H9 (cell line): ENCODE measurements around the gene SLC45A1. TPM values are rescaled to one million over a fixed set of nuclear protein-coding genes. Genes with fewer than 3 reads are reported as not detected.

Source experiments
- DNase-seq: peaks from one replicate; pipeline ENCODE4 v3.0.0-alpha.2; 2017
- H2AFZ ChIP-seq: one replicate; pipeline ENCODE4 v1.6.1; 2013; ENCODE audit warnings: mild to moderate bottlenecking, low read length, control low read depth, moderate library complexity
- H2AK5ac ChIP-seq: 2 replicates; pipeline ENCODE4 v1.6.1; 2013; ENCODE audit warnings: low read length, control low read depth, mixed read lengths; ENCODE audit not compliant: insufficient read length
- H2BK120ac ChIP-seq: one replicate; pipeline ENCODE4 v1.6.1; 2013; ENCODE audit warnings: low read depth, mild to moderate bottlenecking, low read length, control low read depth, inconsistent platforms; ENCODE audit not compliant: poor library complexity, severe bottlenecking
- H2BK12ac ChIP-seq: 2 replicates; pipeline ENCODE4 v1.6.1; 2013; ENCODE audit warnings: low read length, control low read depth, mixed read lengths, low read depth; ENCODE audit not compliant: insufficient read length
- H2BK15ac ChIP-seq: 2 replicates; pipeline ENCODE4 v1.6.1; 2013; ENCODE audit warnings: low read depth, low read length, control low read depth
- H2BK20ac ChIP-seq: one replicate; pipeline ENCODE4 v1.6.1; 2013; ENCODE audit warnings: low read depth, mild to moderate bottlenecking, low read length, control low read depth, inconsistent platforms; ENCODE audit not compliant: poor library complexity, severe bottlenecking
- H2BK5ac ChIP-seq: 2 replicates; pipeline ENCODE4 v1.6.1; 2013; ENCODE audit warnings: low read length, control low read depth, mixed read lengths; ENCODE audit not compliant: insufficient read length
- H3K14ac ChIP-seq: 2 replicates; pipeline ENCODE4 v1.6.1; 2013; ENCODE audit warnings: low read length, control low read depth; ENCODE audit not compliant: insufficient read depth
- H3K18ac ChIP-seq: 2 replicates; pipeline ENCODE4 v1.6.1; 2013; ENCODE audit warnings: low read depth, mild to moderate bottlenecking, mixed read lengths, low read length, control low read depth; ENCODE audit not compliant: insufficient read length
- H3K23ac ChIP-seq: 2 replicates; pipeline ENCODE4 v1.6.1; 2013; ENCODE audit warnings: low read length, control low read depth, mixed read lengths, low read depth; ENCODE audit not compliant: insufficient read length
- H3K23me2 ChIP-seq: 2 replicates; pipeline ENCODE4 v1.6.1; 2013; ENCODE audit warnings: low read depth, mild to moderate bottlenecking, mixed read lengths, low read length, control low read depth; ENCODE audit not compliant: insufficient read length, poor library complexity, severe bottlenecking
- H3K27ac ChIP-seq: 2 replicates; pipeline ENCODE4 v1.5.1; 2013; ENCODE audit warnings: low read length, control low read depth, mixed read lengths, low read depth; ENCODE audit not compliant: insufficient read length
- H3K27me3 ChIP-seq: 2 replicates; pipeline ENCODE4 v1.6.1; 2013; ENCODE audit warnings: low read length, control low read depth, inconsistent platforms; ENCODE audit not compliant: insufficient read depth
- H3K4ac ChIP-seq: 2 replicates; pipeline ENCODE4 v1.6.1; 2013; ENCODE audit warnings: low read depth, mild to moderate bottlenecking, control low read depth, inconsistent platforms, low read length, moderate library complexity
- H3K4me1 ChIP-seq: 2 replicates; pipeline ENCODE4 v1.6.1; 2013; ENCODE audit warnings: low read length, control low read depth, inconsistent platforms; ENCODE audit not compliant: insufficient read depth
- H3K4me2 ChIP-seq: 2 replicates; pipeline ENCODE4 v1.6.1; 2013; ENCODE audit warnings: low read length, control low read depth, mixed read lengths; ENCODE audit not compliant: insufficient read length, insufficient read depth
- H3K56ac ChIP-seq: 2 replicates; pipeline ENCODE4 v1.6.1; 2013; ENCODE audit warnings: low read depth, mild to moderate bottlenecking, mixed read lengths, low read length, control low read depth; ENCODE audit not compliant: insufficient read length
- H3K79me1 ChIP-seq: 2 replicates; pipeline ENCODE4 v1.6.1; 2013; ENCODE audit warnings: low read depth, mild to moderate bottlenecking, moderate library complexity, low read length, control low read depth, inconsistent platforms; ENCODE audit not compliant: insufficient read depth, poor library complexity, severe bottlenecking
- H3K79me2 ChIP-seq: 2 replicates; pipeline ENCODE4 v1.6.1; 2013; ENCODE audit warnings: low read length, control low read depth, inconsistent platforms; ENCODE audit not compliant: insufficient read depth
- H3K9ac ChIP-seq: 2 replicates; pipeline ENCODE4 v1.6.1; 2013; ENCODE audit warnings: low read length, control low read depth, mixed read lengths; ENCODE audit not compliant: insufficient read length; ENCODE audit errors: extremely low read depth
- H3K9me3 ChIP-seq: one replicate; pipeline ENCODE4 v1.6.1; 2013; ENCODE audit warnings: low read depth, low read length, inconsistent platforms; ENCODE audit not compliant: control insufficient read depth
- H3T11ph ChIP-seq: one replicate; pipeline ENCODE4 v1.6.1; 2013; ENCODE audit warnings: mild to moderate bottlenecking, low read length, control low read depth, inconsistent platforms
- H4K20me1 ChIP-seq: one replicate; pipeline ENCODE4 v1.6.1; 2013; ENCODE audit not compliant: control insufficient read depth, insufficient read length, insufficient read depth
- H4K5ac ChIP-seq: 2 replicates; pipeline ENCODE4 v1.6.1; 2013; ENCODE audit warnings: low read depth, mild to moderate bottlenecking, mixed read lengths, low read length, control low read depth; ENCODE audit not compliant: insufficient read length
- H4K8ac ChIP-seq: replicated peaks from 2 replicates; pipeline ENCODE4 v1.6.1; 2013; ENCODE audit warnings: low read length, control low read depth, mixed read lengths, low read depth; ENCODE audit not compliant: insufficient read length
- H4K91ac ChIP-seq: 2 replicates; pipeline ENCODE4 v1.6.1; 2013; ENCODE audit warnings: low read depth, mild to moderate bottlenecking, moderate library complexity, mixed read lengths, low read length, control low read depth; ENCODE audit not compliant: insufficient read length
- H3K27ac Mint-ChIP-seq, 3 experiments: 2 replicates in 2 of 3; 3 replicates in 1 of 3; pipeline ENCODE4 v1.8.0; 2020 to 2021; ENCODE audit warnings: mixed read lengths in 3 of 3, mild to moderate bottlenecking in 1 of 3, moderate library complexity in 1 of 3
- H3K27me3 Mint-ChIP-seq: 2 replicates; pipeline ENCODE4 v1.8.0; 2021; ENCODE audit warnings: low read depth, mild to moderate bottlenecking, moderate library complexity, mixed read lengths
- H3K36me3 Mint-ChIP-seq, 3 experiments: 2 replicates in 2 of 3; 3 replicates in 1 of 3; pipeline ENCODE4 v1.8.0; 2020 to 2021; ENCODE audit warnings: low read depth in 3 of 3, mixed read lengths in 3 of 3; ENCODE audit not compliant: insufficient read depth in 1 of 3
- H3K4me1 Mint-ChIP-seq, 2 experiments: 2 replicates each; pipeline ENCODE4 v1.8.0; 2020; ENCODE audit warnings: mixed read lengths in 2 of 2
- H3K4me3 Mint-ChIP-seq, 2 experiments: 2 replicates in 1 of 2; 3 replicates in 1 of 2; pipeline ENCODE4 v1.8.0; 2020 to 2021; ENCODE audit warnings: mild to moderate bottlenecking in 2 of 2, mixed read lengths in 2 of 2, moderate library complexity in 1 of 2
- H3K9me3 Mint-ChIP-seq, 2 experiments: 2 replicates in 1 of 2; 3 replicates in 1 of 2; pipeline ENCODE4 v1.8.0; 2020; ENCODE audit warnings: mild to moderate bottlenecking in 2 of 2, mixed read lengths in 2 of 2, moderate library complexity in 1 of 2
- WGBS: extraction: QIAGEN DNeasy Blood & Tissue Kit; methylation state at CpG from one replicate; pipeline ENCODE4 v1.1.7; 2013; ENCODE audit warnings: missing lambda C conversion rate, low lambda C conversion rate, mixed read lengths; ENCODE audit not compliant: insufficient read length; ENCODE audit errors: extremely low coverage; 5-methylcytosine and 5-hydroxymethylcytosine counted together
- total RNA-seq: library from RNA; stranded (reverse); gene quantifications from 2 replicates; pipeline ENCODE4 v1.2.1, GENCODE V29; 2021
- TF ChIP-seq, protein P1 (sequence below): fragments of 200-600 bp; sonication (generic); conservative IDR thresholded peaks from 3 replicates; pipeline ENCODE4 v1.8.0; 2021; ENCODE audit warnings: antibody characterized with exemption, mild to moderate bottlenecking

The SLC45A1 gene
- total RNA-seq, 1 experiment from 2014 or later = 0.63 TPM

DNA sequence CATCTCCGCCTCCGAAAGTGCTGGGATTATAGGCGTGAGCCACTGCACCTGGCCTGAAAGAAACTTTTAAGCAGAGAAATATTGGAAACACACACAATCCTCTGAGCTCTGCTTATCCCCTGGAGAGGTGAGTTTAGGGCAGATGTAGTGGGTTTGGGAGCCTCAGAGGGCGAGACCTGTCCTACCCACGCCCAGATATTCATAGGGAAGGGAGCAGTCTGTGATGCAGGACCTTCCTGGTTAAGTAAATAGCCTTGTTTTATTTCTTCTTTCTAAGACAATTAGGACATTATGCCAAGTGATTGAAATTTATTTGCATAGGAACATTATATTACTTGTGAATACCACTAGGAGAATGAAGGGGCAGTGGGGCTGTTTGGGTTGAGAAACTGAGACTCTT lies 18.0 kb upstream of the SLC45A1 start:
- Histone ChIP-seq H3K18ac (no peak overlapping the region), H4K20me1 (no peaks in the 10 kb centered on the region), H4K91ac (no peak overlapping the region), H2AFZ (no peak overlapping the region), H3K4me1 (no peaks in the 10 kb centered on the region), H2BK5ac (no peak overlapping the region), H3K79me2 (no peaks in the 10 kb centered on the region), H3T11ph (no peak overlapping the region), H3K23ac (no peak overlapping the region), H4K8ac (no peak overlapping the region), H3K79me1 (no peaks in the 10 kb centered on the region), H2BK20ac (no peak overlapping the region), H3K23me2 (no peaks in the 10 kb centered on the region), H3K9me3 (no peaks in the 10 kb centered on the region), H3K56ac (no peak overlapping the region), H3K4me2 (no peak overlapping the region), H3K27ac (no peak overlapping the region), H3K9ac (no peak overlapping the region), H3K14ac (no peak overlapping the region), H2BK15ac (no peak overlapping the region), H2BK12ac (no peak overlapping the region), H2AK5ac (no peak overlapping the region), H4K5ac (no peak overlapping the region), H2BK120ac (no peak overlapping the region), H3K4ac (no peak overlapping the region), H3K27me3 (no peaks in the 10 kb centered on the region)
- H3K27ac Mint-ChIP-seq = no peak overlapping the region
- DNase-seq = no peak
- TF ChIP-seq, protein P1, sequence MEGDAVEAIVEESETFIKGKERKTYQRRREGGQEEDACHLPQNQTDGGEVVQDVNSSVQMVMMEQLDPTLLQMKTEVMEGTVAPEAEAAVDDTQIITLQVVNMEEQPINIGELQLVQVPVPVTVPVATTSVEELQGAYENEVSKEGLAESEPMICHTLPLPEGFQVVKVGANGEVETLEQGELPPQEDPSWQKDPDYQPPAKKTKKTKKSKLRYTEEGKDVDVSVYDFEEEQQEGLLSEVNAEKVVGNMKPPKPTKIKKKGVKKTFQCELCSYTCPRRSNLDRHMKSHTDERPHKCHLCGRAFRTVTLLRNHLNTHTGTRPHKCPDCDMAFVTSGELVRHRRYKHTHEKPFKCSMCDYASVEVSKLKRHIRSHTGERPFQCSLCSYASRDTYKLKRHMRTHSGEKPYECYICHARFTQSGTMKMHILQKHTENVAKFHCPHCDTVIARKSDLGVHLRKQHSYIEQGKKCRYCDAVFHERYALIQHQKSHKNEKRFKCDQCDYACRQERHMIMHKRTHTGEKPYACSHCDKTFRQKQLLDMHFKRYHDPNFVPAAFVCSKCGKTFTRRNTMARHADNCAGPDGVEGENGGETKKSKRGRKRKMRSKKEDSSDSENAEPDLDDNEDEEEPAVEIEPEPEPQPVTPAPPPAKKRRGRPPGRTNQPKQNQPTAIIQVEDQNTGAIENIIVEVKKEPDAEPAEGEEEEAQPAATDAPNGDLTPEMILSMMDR = no peak
- H3K27me3 Mint-ChIP-seq = no peaks in the 10 kb centered on the region
- H3K36me3 Mint-ChIP-seq = no peaks in the 10 kb centered on the region
- WGBS = no CpG with 5 or more reads among the region's 5 CpGs
- H3K9me3 Mint-ChIP-seq = no peaks in the 10 kb centered on the region
- no peak overlapping the region for H3K4me3 Mint-ChIP-seq
- peaks cover 20 to 21% of the 10 kb centered on the region in 2 experiments for H3K4me1 Mint-ChIP-seq
